ENCODE results near the gene SHROOM2. TPM values are rescaled to one million over a fixed set of nuclear protein-coding genes. Genes with fewer than 3 reads are reported as not detected.
"Not testable (repeated sequence)": the region's sequence is repeated elsewhere in the genome, so short reads cannot be mapped to it uniquely, and the experiment has no call there.

Gene SHROOM2
- polyA plus RNA-seq, 4 donors: 0.45 to 8.9 (median 0.97) TPM

DNA sequence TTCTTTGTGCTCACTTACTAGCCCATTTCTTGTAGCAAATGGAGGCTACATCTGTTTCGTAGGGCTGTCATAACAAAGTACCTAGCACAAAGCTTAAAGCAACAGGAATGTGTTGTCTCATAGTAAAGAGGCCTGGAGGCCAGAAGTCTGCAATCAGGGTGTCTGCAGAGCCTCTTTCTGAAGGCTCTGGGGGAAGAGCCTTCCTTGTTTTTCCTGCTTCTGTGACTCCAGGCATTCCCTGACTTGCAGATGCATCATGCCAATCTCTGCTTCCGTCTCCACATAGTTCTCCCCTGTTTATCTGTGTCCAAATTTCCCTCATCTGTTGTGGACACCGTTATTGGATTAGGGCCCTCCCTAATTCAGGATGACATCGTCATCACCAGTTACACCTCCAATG, 67.1 kb downstream of the SHROOM2 start:
- H3K9me3 ChIP-seq (ENCODE audit: control insufficient read depth in 2 of 2, insufficient read depth in 1 of 2, low read depth in 1 of 2, low read length in 1 of 2): no peaks in the 10 kb centered on the region
- DNase-seq (no peak), FAIRE-seq (no peak)
- no peak overlapping the region for H3K4me3 ChIP-seq (ENCODE audit: low read depth in 1 of 3, low read length in 3 of 3)
- H3K27me3 ChIP-seq (ENCODE audit: control insufficient read depth in 3 of 3, insufficient read depth in 3 of 3, low read length in 3 of 3): no peaks in the 10 kb centered on the region
- H3K27ac ChIP-seq (ENCODE audit: low read depth in 1 of 3, low read length in 2 of 3): no peak overlapping the region
- no peaks in the 10 kb centered on the region for H3K4me1 ChIP-seq (ENCODE audit: control insufficient read depth in 3 of 3, insufficient read depth in 2 of 3, low read depth in 1 of 3, low read length in 2 of 3)
- whole genome bisulfite sequencing, 3 donors: 74 to 83% (median 83%) methylated on average over 4 of the region's 4 CpGs
- H3K36me3 ChIP-seq (ENCODE audit: control insufficient read depth in 3 of 3, insufficient read depth in 2 of 3, low read depth in 1 of 3, low read length in 3 of 3): peaks cover 0 to 5% (median 0%) of the 10 kb centered on the region in 3 donors

DNA sequence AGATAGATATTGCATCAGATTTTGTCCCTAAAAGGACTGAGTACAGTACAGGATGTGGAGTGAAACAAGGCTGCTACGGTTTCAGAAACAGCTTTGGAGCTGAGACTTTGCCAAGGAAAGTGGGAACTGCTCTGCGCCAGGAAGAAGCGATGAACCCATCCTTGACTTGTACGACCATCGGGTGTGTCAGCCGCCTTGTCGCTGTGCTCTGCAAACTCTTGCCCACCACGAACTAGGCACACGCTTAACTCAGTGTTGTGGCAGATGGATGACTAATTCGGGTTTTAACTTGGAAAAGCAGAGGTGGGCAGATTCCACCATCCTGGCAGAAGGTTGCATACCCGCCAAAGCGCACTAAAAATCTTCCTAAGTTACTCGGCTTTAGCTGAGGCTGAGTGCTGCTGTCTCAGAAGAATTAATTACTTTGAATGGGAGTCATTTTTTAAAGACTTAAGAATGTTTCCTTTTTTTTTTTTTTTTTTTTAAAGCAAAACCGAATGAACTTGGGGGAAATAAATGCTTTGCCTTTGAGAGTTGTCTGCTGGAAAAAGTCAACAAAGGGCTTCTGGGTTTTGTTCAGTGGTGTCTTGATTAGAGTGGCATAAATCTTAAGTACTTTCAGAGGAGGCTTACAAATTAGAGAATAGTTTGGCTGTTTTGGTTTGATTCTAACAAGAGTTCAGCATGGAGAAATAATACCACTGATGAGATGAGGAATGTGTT, 69.5 kb downstream of the SHROOM2 start:
- Histone ChIP-seq H3K27ac (ENCODE audit: low read depth in 1 of 3, low read length in 2 of 3) (no peak overlapping the region), H3K9me3 (ENCODE audit: control insufficient read depth in 2 of 2, insufficient read depth in 1 of 2, low read depth in 1 of 2, low read length in 1 of 2) (no peaks in the 10 kb centered on the region), H3K4me1 (ENCODE audit: control insufficient read depth in 3 of 3, insufficient read depth in 2 of 3, low read depth in 1 of 3, low read length in 2 of 3) (no peaks in the 10 kb centered on the region), H3K27me3 (ENCODE audit: control insufficient read depth in 3 of 3, insufficient read depth in 3 of 3, low read length in 3 of 3) (no peaks in the 10 kb centered on the region), H3K36me3 (ENCODE audit: control insufficient read depth in 3 of 3, insufficient read depth in 2 of 3, low read depth in 1 of 3, low read length in 3 of 3) (peaks cover 0 to 5% (median 0%) of the 10 kb centered on the region in 3 donors), H3K4me3 (ENCODE audit: low read depth in 1 of 3, low read length in 3 of 3) (no peak overlapping the region)
- FAIRE-seq (no peak), DNase-seq (no peak)
- WGBS, 3 donors: 59 to 87% (median 83%) methylated on average over 14 of the region's 14 CpGs

GRCh38 chrX:9856588-9856987, 70.4 kb downstream of the SHROOM2 start:
- H3K9me3 ChIP-seq (ENCODE audit: control insufficient read depth in 2 of 2, insufficient read depth in 1 of 2, low read depth in 1 of 2, low read length in 1 of 2): no peaks in the 10 kb centered on the region
- no peaks in the 10 kb centered on the region for H3K4me1 ChIP-seq (ENCODE audit: control insufficient read depth in 3 of 3, insufficient read depth in 2 of 3, low read depth in 1 of 3, low read length in 2 of 3)
- DNase-seq (no peak), FAIRE-seq (no peak)
- no peak overlapping the region for H3K27ac ChIP-seq (ENCODE audit: low read depth in 1 of 3, low read length in 2 of 3)
- 74 to 92% (median 84%) methylated on average over 8 to 9 of the region's 9 CpGs for WGBS, 3 donors
- H3K4me3 ChIP-seq (ENCODE audit: low read depth in 1 of 3, low read length in 3 of 3): no peak overlapping the region
- H3K36me3 ChIP-seq (ENCODE audit: control insufficient read depth in 3 of 3, insufficient read depth in 2 of 3, low read depth in 1 of 3, low read length in 3 of 3): peaks cover 0 to 5% (median 0%) of the 10 kb centered on the region in 3 donors
- no peaks in the 10 kb centered on the region for H3K27me3 ChIP-seq (ENCODE audit: control insufficient read depth in 3 of 3, insufficient read depth in 3 of 3, low read length in 3 of 3)

- FAIRE-seq: no peak
- no peaks in the 10 kb centered on the region for H3K27me3 ChIP-seq (ENCODE audit: control insufficient read depth in 3 of 3, insufficient read depth in 3 of 3, low read length in 3 of 3)
- WGBS, 3 donors: 84 to 88% (median 87%) methylated on average over 19 to 21 of the region's 21 CpGs
- H3K36me3 ChIP-seq (ENCODE audit: control insufficient read depth in 3 of 3, insufficient read depth in 2 of 3, low read depth in 1 of 3, low read length in 3 of 3): peaks cover 0 to 5% (median 0%) of the 10 kb centered on the region in 3 donors
- H3K9me3 ChIP-seq (ENCODE audit: control insufficient read depth in 2 of 2, insufficient read depth in 1 of 2, low read depth in 1 of 2, low read length in 1 of 2): peaks cover 0 to 3% of the 10 kb centered on the region in 2 donors
- no peaks in the 10 kb centered on the region for H3K4me1 ChIP-seq (ENCODE audit: control insufficient read depth in 3 of 3, insufficient read depth in 2 of 3, low read depth in 1 of 3, low read length in 2 of 3)
- DNase-seq: peak in 1 of 2 donors; percentile 69
- H3K27ac ChIP-seq (ENCODE audit: low read depth in 1 of 3, low read length in 2 of 3): peak overlapping the region in 1 of 3 donors; percentile 44
- H3K4me3 ChIP-seq (ENCODE audit: low read depth in 1 of 3, low read length in 3 of 3): no peak overlapping the region
Measured at GRCh38 chrX:9857575-9858474, 71.6 kb downstream of the SHROOM2 start.

GRCh38 chrX:9858684-9859083, 72.5 kb downstream of the SHROOM2 start:
- not testable (repeated sequence) for H3K9me3 ChIP-seq (ENCODE audit: control insufficient read depth in 2 of 2, insufficient read depth in 1 of 2, low read depth in 1 of 2, low read length in 1 of 2); H3K27me3 ChIP-seq (ENCODE audit: control insufficient read depth in 3 of 3, insufficient read depth in 3 of 3, low read length in 3 of 3); H3K36me3 ChIP-seq (ENCODE audit: control insufficient read depth in 3 of 3, insufficient read depth in 2 of 3, low read depth in 1 of 3, low read length in 3 of 3); H3K4me1 ChIP-seq (ENCODE audit: control insufficient read depth in 3 of 3, insufficient read depth in 2 of 3, low read depth in 1 of 3, low read length in 2 of 3); H3K27ac ChIP-seq (ENCODE audit: low read depth in 1 of 3, low read length in 2 of 3); H3K4me3 ChIP-seq (ENCODE audit: low read depth in 1 of 3, low read length in 3 of 3); FAIRE-seq; DNase-seq
- 73 to 87% (median 79%) methylated on average over 11 of the region's 11 CpGs for WGBS, 3 donors

GRCh38 chrX:9859711-9860555, 73.7 kb downstream of the SHROOM2 start:
- WGBS, 3 donors: 73 to 78% (median 75%) methylated on average over 14 of the region's 14 CpGs
- Histone ChIP-seq H3K4me3 (ENCODE audit: low read depth in 1 of 3, low read length in 3 of 3) (no peak overlapping the region), H3K4me1 (ENCODE audit: control insufficient read depth in 3 of 3, insufficient read depth in 2 of 3, low read depth in 1 of 3, low read length in 2 of 3) (no peaks in the 10 kb centered on the region), H3K27me3 (ENCODE audit: control insufficient read depth in 3 of 3, insufficient read depth in 3 of 3, low read length in 3 of 3) (no peaks in the 10 kb centered on the region), H3K27ac (ENCODE audit: low read depth in 1 of 3, low read length in 2 of 3) (no peak overlapping the region), H3K36me3 (ENCODE audit: control insufficient read depth in 3 of 3, insufficient read depth in 2 of 3, low read depth in 1 of 3, low read length in 3 of 3) (peaks cover 0 to 5% (median 0%) of the 10 kb centered on the region in 3 donors), H3K9me3 (ENCODE audit: control insufficient read depth in 2 of 2, insufficient read depth in 1 of 2, low read depth in 1 of 2, low read length in 1 of 2) (peaks cover 0 to 3% of the 10 kb centered on the region in 2 donors)
- no peak for DNase-seq
- FAIRE-seq: no peak

- FAIRE-seq (no peak), DNase-seq (no peak)
- Histone ChIP-seq H3K9me3 (ENCODE audit: control insufficient read depth in 2 of 2, insufficient read depth in 1 of 2, low read depth in 1 of 2, low read length in 1 of 2) (peaks cover 0 to 3% of the 10 kb centered on the region in 2 donors), H3K4me3 (ENCODE audit: low read depth in 1 of 3, low read length in 3 of 3) (no peak overlapping the region), H3K4me1 (ENCODE audit: control insufficient read depth in 3 of 3, insufficient read depth in 2 of 3, low read depth in 1 of 3, low read length in 2 of 3) (no peaks in the 10 kb centered on the region), H3K27ac (ENCODE audit: low read depth in 1 of 3, low read length in 2 of 3) (no peak overlapping the region), H3K36me3 (ENCODE audit: control insufficient read depth in 3 of 3, insufficient read depth in 2 of 3, low read depth in 1 of 3, low read length in 3 of 3) (peaks cover 0 to 5% (median 0%) of the 10 kb centered on the region in 3 donors), H3K27me3 (ENCODE audit: control insufficient read depth in 3 of 3, insufficient read depth in 3 of 3, low read length in 3 of 3) (no peaks in the 10 kb centered on the region)
- whole genome bisulfite sequencing, 3 donors: 93 to 100% (median 96%) methylated on average over 1 of the region's 1 CpG
Measured at GRCh38 chrX:9860826-9861225, 74.6 kb downstream of the SHROOM2 start.

DNA sequence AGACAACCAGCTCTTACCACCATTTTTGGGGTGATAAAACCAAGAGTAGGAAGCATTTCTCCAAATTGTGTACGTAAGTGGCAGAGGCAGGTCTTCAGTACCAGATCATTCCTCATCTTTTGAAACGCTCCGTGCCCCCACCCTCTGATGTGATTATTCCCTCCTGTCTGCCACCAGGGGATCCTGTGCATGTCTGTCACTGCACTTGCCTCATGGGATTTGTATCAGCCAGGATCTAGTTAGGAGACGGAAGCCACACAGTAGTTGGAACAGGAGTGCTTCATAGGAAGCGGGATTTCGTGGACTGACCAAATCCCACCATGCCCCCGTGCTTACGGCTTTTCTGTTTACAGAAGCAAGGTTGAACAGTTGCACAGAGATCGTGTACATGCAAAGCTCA, 75.5 kb downstream of the SHROOM2 start:
- Histone ChIP-seq H3K27me3 (ENCODE audit: control insufficient read depth in 3 of 3, insufficient read depth in 3 of 3, low read length in 3 of 3) (no peaks in the 10 kb centered on the region), H3K9me3 (ENCODE audit: control insufficient read depth in 2 of 2, insufficient read depth in 1 of 2, low read depth in 1 of 2, low read length in 1 of 2) (peaks cover 0 to 3% of the 10 kb centered on the region in 2 donors), H3K4me3 (ENCODE audit: low read depth in 1 of 3, low read length in 3 of 3) (no peak overlapping the region), H3K27ac (ENCODE audit: low read depth in 1 of 3, low read length in 2 of 3) (no peak overlapping the region), H3K36me3 (ENCODE audit: control insufficient read depth in 3 of 3, insufficient read depth in 2 of 3, low read depth in 1 of 3, low read length in 3 of 3) (peaks cover 0 to 3% (median 0%) of the 10 kb centered on the region in 3 donors), H3K4me1 (ENCODE audit: control insufficient read depth in 3 of 3, insufficient read depth in 2 of 3, low read depth in 1 of 3, low read length in 2 of 3) (peaks cover 0 to 3% (median 0%) of the 10 kb centered on the region in 3 donors)
- WGBS, 3 donors: 85 to 89% (median 88%) methylated on average over 9 of the region's 9 CpGs
- no peak for DNase-seq
- FAIRE-seq: no peak

All from small intestine (tissue), 7 donors.